ENCODE measurements around the gene KLHL25.

Gene KLHL25

DNA sequence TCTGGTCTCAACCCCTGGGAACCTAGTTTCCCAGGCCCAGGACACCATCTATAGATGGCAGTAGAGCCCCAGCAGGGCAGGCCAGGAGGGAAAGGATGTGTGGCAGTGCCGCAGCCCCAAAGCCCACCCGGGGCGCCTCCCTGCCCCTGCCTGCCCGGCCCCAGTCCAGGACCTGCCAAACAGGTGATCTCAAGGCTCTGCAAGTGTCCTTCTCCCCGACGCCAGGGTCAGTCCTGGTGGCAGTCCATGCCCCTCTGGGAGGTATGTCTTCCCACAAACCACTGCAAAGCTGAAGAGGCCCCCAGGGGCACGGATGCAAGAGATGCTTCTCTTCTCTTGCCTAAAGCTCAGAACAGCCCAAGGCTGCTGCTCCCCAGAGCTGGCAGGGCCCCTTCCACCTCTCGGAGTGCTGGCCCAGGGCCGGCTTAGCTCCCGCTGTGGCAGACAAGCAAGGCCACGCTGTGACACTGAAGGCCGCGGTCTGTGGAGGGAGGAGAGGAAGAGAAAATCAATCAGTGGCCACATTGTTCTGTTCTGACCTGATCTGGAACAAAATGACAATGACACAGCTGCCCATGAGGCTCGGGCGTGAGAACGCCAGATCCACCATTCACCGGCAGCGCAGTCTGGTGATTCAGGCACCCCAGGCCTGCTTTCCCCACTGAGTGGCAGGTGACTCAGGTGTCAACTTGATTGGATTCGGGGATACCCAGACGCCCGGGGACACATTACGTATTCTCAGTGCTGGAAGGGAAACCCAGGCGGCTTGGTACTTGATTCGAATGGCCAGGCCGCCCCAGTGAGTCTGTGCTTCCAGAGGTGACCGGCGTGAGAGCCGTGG lies 34.0 kb downstream of the KLHL25 start:
- DNase-seq: no peak

DNA sequence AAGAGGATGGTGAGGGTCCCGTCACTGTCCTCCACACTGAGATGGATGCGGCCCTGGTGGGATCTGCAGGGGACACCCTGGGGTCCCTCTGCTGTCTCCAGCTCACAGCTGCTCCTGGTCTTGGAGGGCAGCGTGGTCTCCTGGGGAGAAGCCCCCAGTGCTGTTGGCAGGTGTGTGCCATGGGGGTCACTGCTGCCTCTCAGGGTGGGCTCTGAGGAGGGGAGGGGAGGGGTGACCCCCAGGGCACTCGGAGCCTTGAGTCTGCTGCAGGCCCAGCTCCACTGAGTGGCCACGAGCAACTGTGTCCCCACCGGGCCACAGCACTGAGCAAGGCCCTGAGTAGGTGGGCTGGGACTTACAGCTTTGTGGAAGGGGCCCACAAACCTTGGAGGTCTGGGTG lies 34.7 kb downstream of the KLHL25 start:
- no peak for DNase-seq

DNA sequence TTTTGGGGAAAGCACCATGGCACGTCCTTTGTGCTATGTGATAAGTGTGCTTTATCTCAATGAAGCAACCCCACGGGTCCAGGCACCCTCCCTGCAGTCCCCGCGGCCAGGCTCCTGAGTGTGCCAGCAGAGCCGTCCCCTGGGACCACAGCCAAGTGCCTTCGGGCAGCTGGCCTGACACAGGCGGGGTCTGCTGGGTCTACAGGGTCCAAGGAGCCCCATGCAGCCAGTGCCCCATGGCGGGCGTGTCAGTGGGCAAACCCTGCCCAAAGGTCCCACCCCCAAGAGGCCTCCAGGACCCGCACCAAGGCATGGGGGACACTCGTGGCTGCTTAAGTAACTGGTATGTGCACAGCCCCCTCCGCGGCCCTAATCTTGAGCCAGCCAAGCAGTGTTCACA lies 35.3 kb downstream of the KLHL25 start:
- no peak for DNase-seq

DNA sequence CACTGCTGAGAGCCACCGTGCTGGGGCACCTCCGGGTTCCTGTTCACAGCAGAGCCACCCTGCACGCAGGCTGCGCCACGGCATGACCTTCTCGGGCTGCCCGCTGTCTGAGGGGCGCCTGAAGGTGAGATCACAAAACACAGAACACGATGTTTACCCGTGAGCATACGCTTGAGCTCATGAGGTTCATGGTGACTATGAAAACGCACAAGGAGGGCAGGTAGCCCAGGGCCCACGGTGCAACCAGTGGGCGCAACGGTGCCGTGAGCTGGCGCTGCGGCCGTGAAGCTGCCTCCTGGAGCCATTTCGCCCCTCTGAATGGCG lies 36.1 kb downstream of the KLHL25 start:
- no peak for DNase-seq

DNA sequence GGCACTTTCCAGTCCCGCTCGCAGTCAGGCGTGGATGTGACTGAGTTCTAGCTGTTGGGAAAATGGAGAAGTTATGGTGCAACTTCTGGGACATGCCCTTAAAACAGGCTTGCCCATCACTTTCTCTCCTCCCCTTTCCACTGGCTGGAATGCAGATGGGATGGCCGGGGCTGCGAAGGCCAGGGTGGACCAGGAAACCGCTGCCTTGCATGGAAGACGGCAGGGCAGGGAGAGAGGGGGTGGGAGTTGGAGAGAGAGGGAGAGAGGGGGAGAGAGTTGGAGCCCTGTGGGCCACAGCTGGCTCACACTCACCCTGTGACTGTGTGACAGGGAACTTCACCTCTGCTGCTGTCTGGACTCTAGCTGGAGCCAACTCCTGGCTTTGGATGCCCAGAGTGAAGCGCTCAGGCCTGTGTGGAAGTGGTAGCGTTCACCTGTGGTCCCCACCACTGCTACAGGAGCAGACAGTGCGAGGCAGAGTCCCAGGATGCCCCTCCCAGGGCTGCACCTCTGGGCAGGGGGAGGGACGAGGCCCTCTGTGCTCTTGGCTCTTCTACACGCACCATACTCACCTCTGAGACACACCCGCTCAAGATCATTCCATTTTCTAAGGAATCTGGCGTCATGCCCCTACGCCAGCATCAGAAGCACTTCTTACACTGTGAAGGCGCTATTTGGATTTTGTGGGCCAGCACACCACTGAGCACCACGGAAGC lies 36.6 kb downstream of the KLHL25 start:
- no peak for DNase-seq

DNA sequence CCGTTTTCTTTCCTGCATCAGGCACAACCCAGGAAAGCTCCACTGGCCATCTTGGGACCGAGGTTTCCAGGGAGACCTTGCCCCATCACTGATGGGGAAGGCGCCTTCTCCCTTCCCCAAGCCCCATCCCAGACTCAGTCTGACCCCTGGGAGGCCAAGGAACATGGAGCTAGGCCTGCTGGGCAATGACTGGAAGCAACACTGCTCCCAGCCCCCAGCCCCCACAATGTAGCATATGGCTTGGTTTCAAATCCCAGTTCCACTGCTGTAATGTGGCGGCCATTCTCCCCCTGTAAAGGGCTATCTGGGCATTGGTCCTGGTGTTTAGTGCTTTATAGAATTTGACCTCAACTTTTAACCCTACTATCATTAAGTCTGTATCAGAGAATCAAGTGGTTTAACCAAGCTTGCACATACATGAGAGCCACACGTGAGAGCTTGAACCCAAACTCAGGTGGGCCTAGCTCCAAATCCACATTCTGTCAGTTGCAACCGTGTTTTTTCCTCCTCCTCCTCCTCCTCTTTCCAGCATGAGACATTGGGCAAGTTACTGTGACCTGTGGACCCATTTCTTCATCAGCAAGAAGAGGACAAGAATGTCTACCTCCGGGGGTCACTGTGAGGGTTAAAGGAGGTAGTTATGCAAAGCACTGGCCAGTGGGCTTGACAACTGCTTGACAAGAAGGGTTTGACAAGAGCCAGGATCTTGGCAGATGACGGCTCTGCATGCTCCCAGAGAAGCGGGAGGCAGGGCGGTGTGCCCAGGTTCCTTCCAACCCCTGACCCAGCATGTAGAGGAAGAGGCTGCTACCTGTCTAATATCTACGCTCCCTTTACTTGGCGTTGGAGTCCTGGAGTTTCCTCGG lies 37.4 kb downstream of the KLHL25 start:
- DNase-seq: no peak

DNA sequence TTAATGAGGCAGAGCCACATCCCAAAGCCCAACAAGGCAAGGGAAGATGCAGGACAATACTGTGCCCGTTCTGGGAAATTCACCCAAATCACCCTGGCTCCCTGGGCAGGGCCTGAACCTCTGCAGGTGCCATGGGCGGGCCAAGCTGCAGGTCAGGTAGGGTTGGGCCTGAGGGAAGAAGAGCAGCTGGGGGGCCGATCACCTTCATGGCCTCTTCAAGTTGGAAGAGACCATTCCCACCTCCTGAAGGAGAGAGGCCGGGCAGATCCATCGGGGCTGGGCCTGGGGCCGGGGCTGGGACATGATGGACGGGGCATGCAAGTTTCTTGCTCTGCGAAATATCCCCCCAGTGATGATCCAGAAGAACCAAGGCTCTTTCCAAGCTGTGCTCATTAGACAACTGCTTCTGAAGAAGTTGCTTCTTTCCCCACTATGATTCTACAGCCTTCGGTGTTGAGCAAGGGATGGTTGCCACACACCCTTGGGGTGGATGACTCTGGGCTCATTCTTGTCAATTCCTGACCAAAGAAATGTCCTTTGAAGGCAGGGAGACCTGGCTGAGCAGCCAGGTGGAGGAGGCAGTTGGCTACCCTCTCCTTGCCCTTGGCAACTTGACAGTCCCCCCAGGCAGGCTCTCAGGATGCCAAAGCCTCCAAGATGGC lies 38.2 kb downstream of the KLHL25 start:
- no peak for DNase-seq

DNA sequence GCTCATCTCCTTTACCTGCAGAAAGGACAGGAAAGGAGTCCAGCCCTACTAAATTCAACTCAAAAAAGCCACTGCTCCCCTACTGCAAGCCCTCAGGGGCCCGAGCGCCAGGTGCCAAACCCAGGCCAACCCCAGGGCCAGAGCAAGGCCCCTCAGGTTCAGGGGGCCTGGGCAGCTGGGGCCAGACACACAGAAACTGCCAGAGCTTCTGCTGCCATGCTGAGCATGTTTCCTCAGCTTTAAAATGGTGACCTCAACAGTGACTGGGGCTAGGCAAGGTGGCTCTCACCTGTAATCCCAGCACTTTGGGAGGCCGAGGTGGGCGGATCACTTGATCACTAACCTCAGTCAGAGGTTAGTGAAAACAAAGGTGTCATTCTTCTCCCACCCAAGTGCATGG lies 38.8 kb downstream of the KLHL25 start:
- DNase-seq: no peak

DNA sequence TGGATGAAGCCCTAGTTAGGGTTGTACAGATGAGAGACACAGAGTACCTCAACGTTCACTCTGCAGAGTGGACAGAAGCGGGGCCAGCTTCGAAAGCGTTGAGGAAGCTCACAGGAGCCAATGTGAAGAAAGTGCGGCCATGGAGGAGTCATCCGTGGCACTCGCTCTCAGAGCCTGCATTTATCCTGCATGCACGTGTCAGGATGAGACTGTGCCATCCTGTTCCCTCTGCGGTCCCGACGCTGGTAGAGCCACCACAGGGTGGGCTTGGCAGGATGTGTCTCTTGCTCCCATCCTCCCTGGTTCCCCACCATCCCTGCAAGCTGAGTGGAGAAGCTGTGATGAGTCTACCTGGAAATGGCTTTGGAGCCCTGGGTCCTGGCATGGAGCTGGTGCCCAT lies 39.3 kb downstream of the KLHL25 start:
- DNase-seq: no peak

DNA sequence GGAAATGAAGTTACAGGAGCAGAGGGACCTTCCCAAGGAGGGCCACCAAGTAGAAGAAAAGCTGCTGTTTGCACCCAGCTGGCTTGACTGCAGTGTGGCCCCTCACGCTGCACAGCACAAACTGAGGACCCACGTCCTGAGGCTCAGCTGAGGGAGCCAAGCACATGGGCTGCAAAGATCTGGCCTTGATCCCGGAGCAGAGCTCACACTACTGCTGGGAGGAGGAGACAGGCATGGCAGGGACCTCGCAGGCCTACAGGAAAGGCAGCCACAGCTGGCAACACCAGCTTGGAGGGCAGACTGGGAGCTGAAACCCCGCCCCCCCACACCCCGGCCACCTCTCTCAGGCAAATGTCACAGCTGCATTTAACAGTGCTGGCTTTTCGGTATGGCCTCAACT lies 39.7 kb downstream of the KLHL25 start:
- DNase-seq: no peak

DNA sequence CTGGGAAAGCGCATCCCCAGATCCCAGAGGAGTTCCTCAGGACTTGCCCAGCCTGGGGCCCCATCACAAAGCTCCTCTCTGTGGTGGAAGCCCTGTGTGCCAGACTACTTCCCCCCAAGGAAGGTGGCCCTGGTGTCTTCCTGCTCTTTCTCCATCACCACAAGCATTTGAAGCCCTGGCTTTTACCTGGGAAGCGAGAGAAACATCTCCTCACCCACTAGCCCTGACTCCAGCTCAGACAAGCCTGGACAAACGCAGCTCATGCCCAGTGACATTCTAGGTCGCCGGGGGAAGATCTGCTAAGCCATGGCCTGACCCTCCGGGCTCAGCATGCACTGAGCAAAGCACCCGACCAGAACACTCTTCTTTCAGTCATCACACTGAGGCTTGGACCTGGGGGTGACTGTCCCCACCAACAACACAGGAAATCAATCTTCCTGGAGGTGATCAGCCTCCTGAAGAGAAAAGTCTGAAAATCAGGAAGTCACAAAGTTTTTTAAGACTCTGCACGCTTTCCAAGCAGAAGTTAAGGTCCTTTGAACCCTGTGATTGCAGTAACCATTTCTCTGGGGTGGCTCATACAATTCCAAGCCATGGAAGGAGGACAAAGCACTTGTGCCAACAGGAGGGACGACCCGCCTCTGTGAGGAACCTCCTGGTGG lies 40.8 kb downstream of the KLHL25 start:
- DNase-seq: no peak

DNA sequence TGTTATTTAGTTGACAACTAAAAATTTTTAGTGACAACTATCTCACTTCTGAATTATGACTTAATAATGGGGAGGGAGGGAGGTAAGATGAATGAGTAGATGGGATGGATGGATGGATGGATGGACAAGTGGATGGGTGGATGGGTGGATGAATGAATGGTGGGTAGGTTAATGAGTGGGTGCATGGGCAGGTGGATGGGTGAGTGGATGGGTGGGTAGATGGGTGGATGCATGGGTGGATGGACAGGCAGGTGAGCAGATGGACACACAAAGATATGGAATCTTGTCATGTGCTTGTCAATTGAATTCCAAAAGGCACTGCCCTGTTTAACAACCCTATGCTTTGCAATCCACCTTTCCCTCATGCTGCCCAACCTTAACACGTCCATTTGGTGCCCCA lies 41.5 kb downstream of the KLHL25 start:
- no peak for DNase-seq

DNA sequence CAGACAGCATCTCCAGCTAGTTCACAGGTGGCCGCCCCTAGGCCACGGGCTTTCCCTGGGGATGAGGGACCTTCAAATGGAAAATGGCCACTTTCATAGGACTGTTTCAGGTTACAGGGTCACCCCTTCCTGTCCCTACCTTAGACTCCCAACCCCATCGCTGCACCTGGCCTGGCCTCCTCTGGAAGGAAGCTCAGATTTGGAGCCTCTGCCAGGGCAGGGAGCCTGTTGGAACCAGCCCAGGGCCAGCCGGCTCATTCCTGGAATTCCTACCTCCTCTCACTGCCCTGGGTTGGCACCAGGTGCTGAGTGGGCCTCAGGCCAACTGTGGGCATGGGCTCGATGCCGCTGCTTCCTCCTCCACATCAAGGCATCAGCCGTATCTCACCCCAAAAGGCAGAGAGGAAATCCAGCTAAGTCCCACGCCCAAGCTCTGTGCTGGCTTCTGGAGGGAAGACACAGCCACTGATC lies 42.2 kb downstream of the KLHL25 start:
- peak; percentile 1 for DNase-seq

DNA sequence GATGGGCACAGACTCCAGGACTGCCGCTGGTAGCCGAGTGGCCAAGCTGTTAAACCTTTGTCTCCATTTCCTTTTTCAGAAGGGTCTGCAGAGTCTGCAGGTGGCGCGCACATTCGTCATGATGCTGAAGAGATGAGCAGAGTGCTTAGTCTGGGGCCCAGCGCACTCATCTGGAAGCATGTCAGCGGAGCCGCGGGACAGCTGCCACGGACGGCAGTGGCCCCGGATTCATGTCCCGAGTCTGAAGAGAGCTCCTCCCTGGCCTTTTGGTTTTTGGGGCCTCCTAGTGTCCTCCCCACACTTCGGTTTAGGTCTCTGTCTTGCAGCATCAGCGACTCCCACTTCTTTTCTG lies 42.6 kb downstream of the KLHL25 start:
- DNase-seq: no peak

DNA sequence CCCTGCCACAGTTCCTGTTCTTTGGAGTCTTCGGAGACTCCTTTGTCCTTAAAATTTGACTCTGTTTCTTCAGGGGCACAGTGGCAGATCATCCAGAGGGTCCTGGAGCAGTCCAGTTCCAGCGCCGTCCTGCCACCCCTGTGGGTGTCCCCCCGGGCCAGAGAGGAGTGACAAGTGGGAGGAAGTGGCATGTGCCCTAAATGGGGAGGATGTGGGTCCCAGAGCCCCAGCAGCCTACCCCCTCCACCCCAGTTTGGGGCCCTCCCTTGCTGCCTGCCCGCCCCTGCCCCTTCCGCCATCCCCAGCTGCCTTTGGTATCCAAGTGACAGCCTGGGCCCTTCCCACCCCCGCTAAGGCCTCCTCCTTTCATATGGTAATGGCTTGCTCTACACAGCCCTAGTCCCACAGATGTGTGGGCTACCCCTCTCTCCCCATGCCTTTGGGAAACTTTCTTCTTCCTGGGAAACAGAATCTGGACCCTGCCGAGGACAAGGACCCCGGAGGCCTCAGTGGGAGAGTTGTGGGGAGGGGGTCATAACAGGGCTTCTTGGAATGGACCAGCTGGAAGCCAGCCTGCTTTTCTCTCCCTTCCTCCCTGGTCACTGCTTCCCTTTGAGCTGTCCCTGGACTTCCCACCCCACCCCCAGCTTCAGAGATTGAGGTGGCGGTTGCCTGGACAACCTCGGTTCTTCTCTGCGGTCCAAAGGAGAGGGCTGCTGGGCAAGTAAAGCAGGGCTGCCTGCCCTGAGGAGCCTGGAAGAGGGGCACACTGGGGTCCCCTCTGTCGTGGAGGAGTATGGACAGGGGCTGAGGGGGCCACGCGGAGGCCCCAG lies 43.2 kb downstream of the KLHL25 start:
- no peak for DNase-seq

DNA sequence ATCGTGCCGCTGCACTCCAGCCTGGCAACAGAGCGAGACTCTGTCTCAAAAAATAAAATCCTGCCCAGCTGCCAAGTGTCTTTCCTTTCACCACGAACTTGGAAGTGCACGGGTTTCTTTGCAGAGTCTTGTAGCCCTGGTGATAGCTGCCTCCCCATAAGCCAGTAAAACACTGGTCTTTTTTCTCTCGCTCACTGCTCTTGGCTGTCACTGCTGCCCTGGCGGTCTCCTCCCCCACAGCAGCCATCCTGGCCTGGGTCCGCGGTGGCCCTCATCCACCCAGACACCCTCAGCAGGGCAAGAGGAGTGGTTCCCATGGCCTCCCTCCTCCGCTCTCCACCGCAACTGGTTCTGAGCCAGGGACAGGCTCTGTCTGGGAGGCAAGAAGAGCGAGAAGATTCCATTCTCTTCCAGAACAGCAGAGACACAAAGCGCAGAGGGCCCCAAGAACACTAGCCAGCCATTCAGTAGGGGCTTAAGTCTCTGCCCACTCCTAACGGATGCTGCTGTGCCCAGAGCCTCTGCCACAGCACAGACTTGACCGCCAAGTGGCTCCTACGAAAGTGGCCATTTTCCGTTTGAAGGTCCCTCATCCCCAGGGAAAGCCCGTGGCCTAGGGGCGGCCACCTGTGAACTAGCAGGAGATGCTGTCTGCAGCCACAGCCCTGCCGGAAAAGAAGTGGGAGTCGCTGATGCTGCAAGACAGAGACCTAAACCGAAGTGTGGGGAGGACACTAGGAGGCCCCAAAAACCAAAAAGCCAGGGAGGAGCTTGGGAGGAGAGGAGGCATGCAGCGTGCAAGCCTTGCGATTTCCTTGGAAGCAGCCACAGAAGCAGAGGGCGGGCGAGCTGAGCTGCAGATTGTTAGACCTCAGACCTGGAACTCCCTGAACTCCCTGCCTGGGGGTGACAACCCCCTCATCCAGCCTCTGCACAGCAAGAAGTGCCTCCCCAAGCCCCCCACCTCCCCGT lies 44.1 kb downstream of the KLHL25 start:
- no peak for DNase-seq

DNA sequence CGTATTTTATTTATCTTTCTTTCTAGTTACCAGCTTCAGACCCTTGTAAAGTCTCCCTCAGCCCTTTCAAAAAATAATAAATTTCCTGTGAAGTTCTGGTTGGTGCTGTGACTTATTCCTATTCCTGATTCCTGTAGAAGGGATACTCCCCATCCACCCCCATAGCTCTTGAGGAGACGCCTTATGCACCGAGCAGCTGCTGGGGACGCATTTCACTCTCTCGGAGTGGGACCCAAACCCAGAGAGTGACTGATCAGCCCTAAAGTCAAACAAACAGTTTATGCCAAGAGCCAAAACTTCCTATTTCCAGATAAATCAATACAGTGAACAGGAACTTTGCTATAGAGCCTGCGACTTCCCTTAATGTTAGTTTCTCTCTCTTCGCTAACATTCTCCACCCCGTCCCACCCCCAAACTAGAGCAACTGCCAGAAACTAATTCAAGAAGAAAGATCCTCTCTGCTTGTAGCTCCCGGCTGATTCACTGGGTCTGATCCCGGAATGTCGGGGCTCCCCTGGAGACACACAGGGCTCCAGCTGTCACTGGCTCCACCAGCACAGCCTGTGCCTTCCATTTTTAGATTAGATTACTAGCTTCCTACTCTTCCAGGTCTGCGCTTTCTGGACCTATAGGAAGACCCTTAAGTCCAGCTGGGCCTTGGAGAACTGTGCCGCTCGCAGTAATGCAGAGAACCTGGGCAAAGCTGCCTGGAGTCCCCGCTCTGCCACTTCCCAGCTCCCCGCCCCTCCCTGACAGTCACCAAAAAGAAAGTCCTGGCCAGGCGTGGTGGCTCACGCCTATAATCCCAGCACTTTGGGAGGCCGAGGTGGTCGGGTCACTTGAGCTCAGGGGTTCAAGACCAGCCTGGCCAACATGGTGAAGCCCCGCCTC lies 45.2 kb downstream of the KLHL25 start:
- no peak for DNase-seq

DNA sequence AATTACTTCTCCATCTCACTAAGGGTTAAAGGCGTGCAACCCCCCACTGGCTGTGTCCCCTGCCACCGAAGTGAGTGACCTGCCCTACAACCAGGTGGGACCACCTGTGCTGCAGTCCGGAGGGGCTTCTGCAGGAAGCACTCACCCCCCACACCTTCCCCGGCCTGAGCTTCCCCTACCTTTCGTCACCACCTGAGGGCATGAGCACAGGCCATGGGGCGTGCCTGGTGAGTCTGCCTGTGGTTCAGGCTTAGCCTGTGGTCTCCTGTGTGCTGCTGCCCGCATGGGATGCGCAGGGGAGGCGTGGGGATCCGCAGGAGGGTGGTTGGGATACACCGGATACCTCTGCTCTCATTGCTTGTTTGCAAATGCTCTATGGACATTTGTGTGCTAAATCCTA lies 46.0 kb downstream of the KLHL25 start:
- no peak for DNase-seq

DNA sequence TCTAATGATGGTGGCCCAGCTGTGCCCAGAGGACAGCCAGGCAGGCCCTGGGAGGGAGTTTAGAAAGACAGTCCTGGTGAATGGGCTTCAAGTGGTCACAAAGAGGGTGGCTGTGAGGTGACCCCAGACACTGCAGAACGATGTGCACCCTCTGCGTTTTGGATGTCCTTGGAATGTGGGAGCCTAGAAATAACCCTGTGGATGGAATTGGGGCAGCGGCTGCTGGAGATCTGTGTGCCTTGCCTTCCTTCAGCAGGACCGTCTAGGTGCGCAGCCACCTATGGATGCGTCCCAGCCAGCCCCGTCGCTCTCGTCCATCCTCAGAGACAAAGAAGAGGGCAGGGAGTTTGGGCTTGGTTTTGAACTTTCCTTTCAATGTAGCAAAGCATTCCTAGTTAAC lies 46.5 kb downstream of the KLHL25 start:
- no peak for DNase-seq

Measured in DMS79 (cell line).